K562 (cell line): ENCODE results near the gene PSMB8. TPM values are rescaled to one million over a fixed set of nuclear protein-coding genes. Genes with fewer than 3 reads are reported as not detected.

Experiments used
- ATAC-seq: fragments of 200-7000 bp; cut with Tn5 transposase; 3 replicates; pipeline ENCODE4 v1.9.1; 2020; ENCODE audit warnings: moderate library complexity
- BruUV-seq: library from RNA; stranded (reverse); fragments of 400-500 nt; replicated peaks from 2 replicates; lab custom pipeline; 2021; lab: Mats Ljungman, UMichigan
- CTCF ChIA-PET: fragments of 300-600 bp; formaldehyde crosslinking; extraction: SDS; loops from one replicate; lab custom pipeline; 2021; ENCODE audit warnings: low intra/inter-chr PET ratio; lab: Yijun Ruan, JAX
- POLR2A ChIA-PET: fragments of 300-600, 350-650 bp; sonication (Branson Sonifier 250); formaldehyde crosslinking; extraction: SDS; loops from one replicate; lab custom pipeline; 2021; ENCODE audit warnings: antibody characterized with exemption, inconsistent platforms; lab: Yijun Ruan, JAX
- DNase-seq, 4 experiments: peaks; one replicate each; pipeline versions ENCODE4 v3.0.0 to v3.0.0-alpha.2; 2011 to 2018; ENCODE audit warnings: low spot score in 3 of 4, mixed read lengths in 3 of 4; ENCODE audit errors: extremely low read depth in 1 of 4
- FAIRE-seq: peaks from 2 replicates; lab custom pipeline; 2011; peaks lifted over from hg19 to GRCh38; lab: Jason Lieb, UNC
- H2AFZ ChIP-seq: 2 replicates; pipeline ENCODE4 v1.6.0; 2011; ENCODE audit warnings: low read depth, low read length, control low read depth, inconsistent platforms
- H3K27ac ChIP-seq: fragments of 200-600 bp; 3 replicates; pipeline ENCODE4 v1.8.0; 2011; ENCODE audit warnings: low read depth, mild to moderate bottlenecking, control low read depth, inconsistent platforms, low read length, moderate library complexity, mixed read lengths; ENCODE audit errors: extremely low read depth
- H3K27me3 ChIP-seq, 2 experiments: fragments of 300-600 bp in 1 of 2; 2 replicates in 1 of 2; 3 replicates in 1 of 2; pipeline versions ENCODE4 v1.6.0 to v1.8.0; 2011; ENCODE audit warnings: inconsistent platforms in 2 of 2, low read length in 2 of 2, mild to moderate bottlenecking in 1 of 2, mixed read lengths in 1 of 2, moderate library complexity in 1 of 2; ENCODE audit not compliant: control insufficient read depth in 2 of 2, insufficient read depth in 2 of 2
- H3K36me3 ChIP-seq: fragments of 300-600 bp; 3 replicates; pipeline ENCODE4 v1.8.0; 2011; ENCODE audit warnings: mild to moderate bottlenecking, low read length, inconsistent platforms; ENCODE audit not compliant: control insufficient read depth, insufficient read depth
- H3K4me1 ChIP-seq, 2 experiments: fragments of 200-600 bp in 1 of 2; replicated peaks in 1 of 2; 2 replicates in 1 of 2; 3 replicates in 1 of 2; pipeline versions ENCODE4 v1.5.1 to v1.8.0; 2011; ENCODE audit warnings: inconsistent platforms in 2 of 2, low read length in 2 of 2, mild to moderate bottlenecking in 1 of 2, mixed read lengths in 1 of 2, moderate library complexity in 1 of 2; ENCODE audit not compliant: control insufficient read depth in 2 of 2, insufficient read depth in 2 of 2
- H3K4me2 ChIP-seq: 2 replicates; pipeline ENCODE4 v1.6.1; 2011; ENCODE audit warnings: low read length, control low read depth, inconsistent platforms, mixed read lengths; ENCODE audit not compliant: insufficient read depth
- H3K4me3 ChIP-seq: fragments of 200-600 bp; sonication (generic), shearing (Covaris generic); 2 replicates; pipeline ENCODE4 v1.5.1; 2016; ENCODE audit warnings: control low read depth, inconsistent platforms
- H3K79me2 ChIP-seq: fragments of 200-600 bp; 3 replicates; pipeline ENCODE4 v1.8.0; 2011; ENCODE audit warnings: low read length, inconsistent platforms; ENCODE audit not compliant: control insufficient read depth, insufficient read depth
- H3K9ac ChIP-seq, 2 experiments: 2 replicates each; pipeline versions ENCODE4 v1.6.0 to v1.6.1; 2011; ENCODE audit warnings: low read depth in 2 of 2, low read length in 2 of 2, control low read depth in 1 of 2, inconsistent platforms in 1 of 2, mild to moderate bottlenecking in 1 of 2, mixed read lengths in 1 of 2; ENCODE audit not compliant: insufficient read depth in 1 of 2
- H3K9me1 ChIP-seq: one replicate; pipeline ENCODE4 v1.6.0; 2011; ENCODE audit warnings: inconsistent platforms, mild to moderate bottlenecking, low read length, moderate library complexity; ENCODE audit not compliant: control insufficient read depth, insufficient read depth
- H3K9me3 ChIP-seq: replicated peaks from 2 replicates; pipeline ENCODE4 v1.5.1; 2011; ENCODE audit warnings: low read depth, low read length, inconsistent platforms; ENCODE audit not compliant: control insufficient read depth, insufficient read depth
- H4K20me1 ChIP-seq: replicated peaks from 2 replicates; pipeline ENCODE4 v1.6.1; 2011; ENCODE audit warnings: low read length, inconsistent platforms, mixed read lengths; ENCODE audit not compliant: control insufficient read depth, insufficient read depth
- GATAD2A ChIP-seq: fragments of 450-650 bp; IDR thresholded peaks from 2 replicates; pipeline ENCODE4 v1.6.1; 2017
- PHF8 ChIP-seq: fragments of 200-600 bp; sonication (generic); IDR thresholded peaks from 2 replicates; pipeline ENCODE4 v1.6.1; 2012; ENCODE audit warnings: mixed run types, mild to moderate bottlenecking, inconsistent platforms, low read length, moderate library complexity, borderline replicate concordance
- TCFL5 ChIP-seq: fragments of 250-450 bp; sonication (Bioruptor Pico); conservative IDR thresholded peaks from 2 replicates; pipeline ENCODE4 v1.6.1; 2021; ENCODE audit warnings: mild to moderate bottlenecking, moderate library complexity, matching md5 sums
- ZFP1 ChIP-seq: fragments of 450-650 bp; formaldehyde crosslinking; IDR thresholded peaks from 2 replicates; pipeline ENCODE4 v1.4.0; 2020; ENCODE audit warnings: mild to moderate bottlenecking, mixed read lengths
- ZNF431 ChIP-seq: sonication (generic); formaldehyde crosslinking; IDR thresholded peaks from 2 replicates; pipeline ENCODE4 v1.8.0; 2022; ENCODE audit warnings: mild to moderate bottlenecking, missing genetic modification reagents
- ZNF699 ChIP-seq: fragments of 250-450 bp; sonication (Bioruptor Pico); IDR thresholded peaks from 2 replicates; pipeline ENCODE4 v1.8.0; 2021; ENCODE audit warnings: mild to moderate bottlenecking, moderate library complexity; ENCODE audit not compliant: insufficient replicate concordance
- WGBS: fragments of 100-300 bp; shearing (Covaris generic); methylation state at CpG from one replicate; pipeline ENCODE4 v1.1.6; 2016; ENCODE audit warnings: low coverage, mixed read lengths; ENCODE audit not compliant: insufficient coverage; ENCODE audit errors: missing lambda C conversion rate; 5-methylcytosine and 5-hydroxymethylcytosine counted together
- in situ Hi-C: fragments of 300-500 bp; cut with MboI; formaldehyde crosslinking; loops from 4 replicates; pipeline ENCODE4 v1.15.0; 2018; ENCODE audit warnings: inconsistent platforms, mixed read lengths
- intact Hi-C: fragments of 100-400 bp; cut with micrococcal nuclease; formaldehyde crosslinking; loops from 2 replicates; pipeline ENCODE4 v1.14.2; 2022
- polyA plus RNA-seq, 8 experiments: library from polyadenylated mRNA; depleted of rRNA in 4 of 8; stranded (reverse) in 5 of 8; unstranded in 3 of 8; fragments of >200 nt; fragmentation: Nextera tagmentation in 2 of 8; fragmentation: Illumina TruSeq in 1 of 8; extraction: Ambion mirVana in 2 of 8; extraction: Trizol in 1 of 8; gene quantifications; 2 replicates each; pipeline versions ENCODE4 v1.2.1 to v1.2.3, GENCODE V29; 2011 to 2014; ENCODE audit warnings: inconsistent platforms in 1 of 8, missing spikeins in 1 of 8
- total RNA-seq, 7 experiments: library from RNA; depleted of rRNA in 6 of 7; stranded (reverse); fragments of >200 nt in 6 of 7; fragmentation: Illumina TruSeq in 2 of 7; extraction: Trizol in 2 of 7; gene quantifications; 2 replicates each; pipeline versions ENCODE4 v1.2.1 to v1.2.3, GENCODE V29; 2011 to 2021; ENCODE audit warnings: low replicate concordance in 1 of 7
- TF ChIP-seq, protein P1 (sequence below): fragments of 250-450 bp; sonication (Bioruptor Pico); IDR thresholded peaks from 2 replicates; pipeline ENCODE4 v1.8.0; 2021; ENCODE audit warnings: borderline replicate concordance, mild to moderate bottlenecking, moderate library complexity; ENCODE audit not compliant: poor library complexity, severe bottlenecking

Gene PSMB8
- total and polyA plus RNA-seq, 9 of the 15 experiments (the other 6 are each of a cell fraction or from before 2014, with no cell fraction given) = 0.71 to 4.0 (median 2.4) TPM

DNA sequence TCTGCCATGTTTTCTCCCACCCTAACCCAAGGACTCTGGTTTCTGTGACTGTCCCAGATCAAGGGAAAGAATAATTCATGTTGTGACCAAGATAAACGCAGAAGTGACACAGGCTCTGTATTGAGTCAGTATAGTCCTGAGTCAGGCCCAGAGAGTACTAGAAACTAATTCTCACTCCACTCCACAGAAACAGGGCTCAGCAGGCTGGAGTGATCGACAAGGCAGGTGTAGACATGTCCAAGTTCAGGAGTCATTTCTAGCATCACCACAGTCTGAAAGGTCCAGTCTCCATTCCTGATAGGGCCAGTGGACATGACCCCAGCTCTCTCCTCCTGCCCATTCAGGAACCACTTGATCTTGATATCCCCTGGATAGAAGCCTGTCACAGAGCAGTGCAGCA, 29.7 kb downstream of the PSMB8 start:
- H3K79me2 ChIP-seq = no peaks in the 10 kb centered on the region
- H3K4me2 ChIP-seq = no peak overlapping the region
- H3K4me3 ChIP-seq = no peak overlapping the region
- ATAC-seq (no peak), DNase-seq (no peak), FAIRE-seq (no peak)
- no peak overlapping the region for H2AFZ ChIP-seq
- in situ Hi-C loops = no loop called here
- CTCF ChIA-PET = no interaction called here
- TF ChIP-seq TCFL5 (CRISPR knock-in tag) (no peak), PHF8 (no peak), GATAD2A (no peak), ZNF431 (no peak), ZFP1 (CRISPR knock-in tag) (no peak), ZNF699 (CRISPR knock-in tag) (no peak)
- TF ChIP-seq, protein P1, sequence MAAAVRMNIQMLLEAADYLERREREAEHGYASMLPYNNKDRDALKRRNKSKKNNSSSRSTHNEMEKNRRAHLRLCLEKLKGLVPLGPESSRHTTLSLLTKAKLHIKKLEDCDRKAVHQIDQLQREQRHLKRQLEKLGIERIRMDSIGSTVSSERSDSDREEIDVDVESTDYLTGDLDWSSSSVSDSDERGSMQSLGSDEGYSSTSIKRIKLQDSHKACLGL (CRISPR knock-in tag) = no peak
- no peak overlapping the region for H3K27ac ChIP-seq
- H3K27me3 ChIP-seq = peaks cover 6 to 19% of the 10 kb centered on the region in 2 experiments; a peak in 4 of 5 replicates
- BruUV-seq = no TSS peak
- no peaks in the 10 kb centered on the region for H3K36me3 ChIP-seq
- no peaks in the 10 kb centered on the region for H3K4me1 ChIP-seq
- no peaks in the 10 kb centered on the region for H4K20me1 ChIP-seq
- no peaks in the 10 kb centered on the region for H3K9me3 ChIP-seq
- WGBS = 14% methylated on average over 2 of the region's 2 CpGs
- no peak overlapping the region for H3K9ac ChIP-seq
- POLR2A ChIA-PET = interaction anchor here (0.8 to 1.8 kb wide), 3 partner anchors 9 to 39 kb away, joined by 5 to 6 read pairs (median 5); partner anchors contain the start of gene TAP1
- H3K9me1 ChIP-seq = peaks cover 3% of the 10 kb centered on the region
- intact Hi-C loops = no loop called here
